Measurements from ENCODE around the gene APOBEC3A.
"Not testable (repeated sequence)": the region's sequence is repeated elsewhere in the genome, so short reads cannot be mapped to it uniquely, and the experiment has no call there.

GRCh38 chr22:38958651-38958943 lies 1.2 kb downstream of the APOBEC3A start:
- TF ChIP-seq POLR2A, CTCF (IDR thresholded peaks at IDR 0.05): not testable (repeated sequence)

All from right lobe of liver (tissue), 4 donors.